ENCODE results near the gene MCU. TPM values are rescaled to one million over a fixed set of nuclear protein-coding genes. Genes with fewer than 3 reads are reported as not detected.

MCU gene
- total and polyA plus RNA-seq, 2 of the 4 experiments (the other 2 are of a cell fraction): 36.2 to 36.7 TPM

DNA sequence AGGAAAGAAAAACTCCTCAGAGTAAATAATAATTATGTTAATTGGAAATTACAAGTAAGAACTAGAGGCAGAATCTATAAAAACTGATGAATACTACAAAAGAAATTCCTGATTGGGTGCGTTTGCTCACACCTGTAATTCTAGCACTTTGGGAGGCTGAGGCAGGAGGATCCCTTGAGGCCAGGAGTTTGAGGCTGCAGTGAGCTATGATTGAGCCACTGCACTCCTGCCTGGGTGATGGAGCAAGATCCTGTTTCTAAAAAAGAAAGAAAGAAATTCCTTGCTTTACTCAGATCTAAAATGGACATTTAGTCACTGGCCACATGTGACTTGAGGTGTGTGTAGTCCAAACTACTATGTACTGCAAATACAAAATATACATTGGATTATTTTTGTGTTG is 42.0 kb downstream of the MCU start:
- in situ Hi-C loops (cut with MboI; ENCODE audit: low sequenced_read_pairs) (no loop called here), dilution Hi-C loops (cut with HindIII; ENCODE audit: low sequenced_read_pairs, unreplicated experiment) (no loop called here), intact Hi-C loops (cut with micrococcal nuclease) (no loop called here)
- H3K4me3 ChIP-seq (ENCODE audit: insufficient read depth, low read depth, low read length): no peak overlapping the region
- H3K18ac ChIP-seq (ENCODE audit: low read depth, low read length): no peak overlapping the region
- no peak overlapping the region for H2BK120ac ChIP-seq (ENCODE audit: low read depth, low read length)
- H3K4ac ChIP-seq (ENCODE audit: low read depth, low read length): no peak overlapping the region
- peaks cover 2% of the 10 kb centered on the region; the same call in 1 of the 2 replicates for H3K9me1 ChIP-seq (ENCODE audit: insufficient read depth, low read length)
- no peak overlapping the region for H2AFZ ChIP-seq (replicated peaks; ENCODE audit: low read length, poor library complexity)
- no peak for DNase-seq
- no peak overlapping the region for H2BK20ac ChIP-seq (ENCODE audit: low read depth, low read length)
- no peak overlapping the region for H2BK5ac ChIP-seq (ENCODE audit: low read depth, low read length, poor library complexity, severe bottlenecking)
- BruUV-seq (replicated peaks): no TSS peak
- H3K27me3 ChIP-seq (ENCODE audit: control insufficient read depth, insufficient read depth, low read length): no peaks in the 10 kb centered on the region
- no peak overlapping the region for H3K4me2 ChIP-seq (ENCODE audit: low read depth, low read length)
- 0 out of 2 replicates have a peak, but pooled peaks cover 3% of the 10 kb centered on the region for H4K20me1 ChIP-seq (ENCODE audit: insufficient read depth, low read length)
- H3K56ac ChIP-seq (ENCODE audit: extremely low read depth, insufficient read depth, low read length): no peak overlapping the region
- H2AK9ac ChIP-seq (replicated peaks; ENCODE audit: low read depth, low read length, poor library complexity): no peak overlapping the region
- no peaks in the 10 kb centered on the region for H3K9me3 ChIP-seq (ENCODE audit: control insufficient read depth, insufficient read depth, low read length)
- peaks cover 13% of the 10 kb centered on the region for H3K4me1 ChIP-seq (ENCODE audit: control insufficient read depth, insufficient read depth, low read length)
- H3K36me3 ChIP-seq (ENCODE audit: control insufficient read depth, insufficient read depth, low read length): no peaks in the 10 kb centered on the region
- no peak overlapping the region for H3K27ac ChIP-seq (ENCODE audit: insufficient read depth, low read length)
- no peak overlapping the region for H4K8ac ChIP-seq (ENCODE audit: low read depth in 2 of 2, low read length in 2 of 2)
- H2BK15ac ChIP-seq (ENCODE audit: low read depth, low read length): no peak overlapping the region
- TF ChIP-seq BHLHE40 (IDR thresholded peaks at IDR 0.05; ENCODE audit: low read depth, low read length) (no peak), NFE2L2 (IDR thresholded peaks at IDR 0.05; ENCODE audit: low read depth, low read length) (no peak), MAZ (IDR thresholded peaks at IDR 0.05; ENCODE audit: borderline replicate concordance, low read depth, low read length) (no peak), RFX5 (IDR thresholded peaks at IDR 0.05; ENCODE audit: low read depth, low read length) (no peak), SMC3 (IDR thresholded peaks at IDR 0.05; ENCODE audit: low read depth, low read length) (no peak), CEBPB (IDR thresholded peaks at IDR 0.05; ENCODE audit: low read depth, low read length) (no peak), MXI1 (IDR thresholded peaks at IDR 0.05; ENCODE audit: borderline replicate concordance, low read depth, low read length) (no peak), RCOR1 (IDR thresholded peaks at IDR 0.05; ENCODE audit: insufficient replicate concordance, low read length) (no peak), MAFK (IDR thresholded peaks at IDR 0.05; ENCODE audit: low read depth, low read length) (no peak), POLR2A (IDR thresholded peaks at IDR 0.05; ENCODE audit: low read depth, low read length) (no peak), RAD21 (IDR thresholded peaks at IDR 0.05; ENCODE audit: low read length) (no peak), CHD1 (IDR thresholded peaks at IDR 0.05; ENCODE audit: low read depth, low read length) (no peak), FOS (IDR thresholded peaks at IDR 0.05; ENCODE audit: low read depth, low read length) (no peak)
- TF ChIP-seq, protein P1, sequence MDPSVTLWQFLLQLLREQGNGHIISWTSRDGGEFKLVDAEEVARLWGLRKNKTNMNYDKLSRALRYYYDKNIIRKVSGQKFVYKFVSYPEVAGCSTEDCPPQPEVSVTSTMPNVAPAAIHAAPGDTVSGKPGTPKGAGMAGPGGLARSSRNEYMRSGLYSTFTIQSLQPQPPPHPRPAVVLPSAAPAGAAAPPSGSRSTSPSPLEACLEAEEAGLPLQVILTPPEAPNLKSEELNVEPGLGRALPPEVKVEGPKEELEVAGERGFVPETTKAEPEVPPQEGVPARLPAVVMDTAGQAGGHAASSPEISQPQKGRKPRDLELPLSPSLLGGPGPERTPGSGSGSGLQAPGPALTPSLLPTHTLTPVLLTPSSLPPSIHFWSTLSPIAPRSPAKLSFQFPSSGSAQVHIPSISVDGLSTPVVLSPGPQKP (IDR thresholded peaks at IDR 0.05; ENCODE audit: borderline replicate concordance, low read depth, low read length): no peak
- TF ChIP-seq, protein P2, sequence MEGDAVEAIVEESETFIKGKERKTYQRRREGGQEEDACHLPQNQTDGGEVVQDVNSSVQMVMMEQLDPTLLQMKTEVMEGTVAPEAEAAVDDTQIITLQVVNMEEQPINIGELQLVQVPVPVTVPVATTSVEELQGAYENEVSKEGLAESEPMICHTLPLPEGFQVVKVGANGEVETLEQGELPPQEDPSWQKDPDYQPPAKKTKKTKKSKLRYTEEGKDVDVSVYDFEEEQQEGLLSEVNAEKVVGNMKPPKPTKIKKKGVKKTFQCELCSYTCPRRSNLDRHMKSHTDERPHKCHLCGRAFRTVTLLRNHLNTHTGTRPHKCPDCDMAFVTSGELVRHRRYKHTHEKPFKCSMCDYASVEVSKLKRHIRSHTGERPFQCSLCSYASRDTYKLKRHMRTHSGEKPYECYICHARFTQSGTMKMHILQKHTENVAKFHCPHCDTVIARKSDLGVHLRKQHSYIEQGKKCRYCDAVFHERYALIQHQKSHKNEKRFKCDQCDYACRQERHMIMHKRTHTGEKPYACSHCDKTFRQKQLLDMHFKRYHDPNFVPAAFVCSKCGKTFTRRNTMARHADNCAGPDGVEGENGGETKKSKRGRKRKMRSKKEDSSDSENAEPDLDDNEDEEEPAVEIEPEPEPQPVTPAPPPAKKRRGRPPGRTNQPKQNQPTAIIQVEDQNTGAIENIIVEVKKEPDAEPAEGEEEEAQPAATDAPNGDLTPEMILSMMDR (conservative IDR thresholded peaks at IDR 0.05; ENCODE audit: low read depth, low read length): no peak
- TF ChIP-seq, protein P3, sequence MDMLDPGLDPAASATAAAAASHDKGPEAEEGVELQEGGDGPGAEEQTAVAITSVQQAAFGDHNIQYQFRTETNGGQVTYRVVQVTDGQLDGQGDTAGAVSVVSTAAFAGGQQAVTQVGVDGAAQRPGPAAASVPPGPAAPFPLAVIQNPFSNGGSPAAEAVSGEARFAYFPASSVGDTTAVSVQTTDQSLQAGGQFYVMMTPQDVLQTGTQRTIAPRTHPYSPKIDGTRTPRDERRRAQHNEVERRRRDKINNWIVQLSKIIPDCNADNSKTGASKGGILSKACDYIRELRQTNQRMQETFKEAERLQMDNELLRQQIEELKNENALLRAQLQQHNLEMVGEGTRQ (IDR thresholded peaks at IDR 0.05; ENCODE audit: low read depth, low read length): no peak
- H3K9ac ChIP-seq (ENCODE audit: low read depth, low read length): no peak overlapping the region
- WGBS, 2 experiments (ENCODE audit: extremely low coverage in 2 of 2, insufficient read length in 1 of 2): no CpG with 5 or more reads among the region's 1 CpG
- no peak overlapping the region for H4K5ac ChIP-seq (ENCODE audit: low read depth, low read length)
- no peak overlapping the region for H2AK5ac ChIP-seq (ENCODE audit: low read depth, low read length)
- ChIA-PET CTCF (no interaction called here), POLR2A (ENCODE audit: unreplicated experiment) (no interaction called here)
- H4K91ac ChIP-seq (ENCODE audit: insufficient read depth, low read depth, low read length): no peak overlapping the region
- H3K79me1 ChIP-seq (ENCODE audit: low read depth in 1 of 2, low read length in 2 of 2): peaks cover 21 to 69% of the 10 kb centered on the region in 2 experiments
- H3K23ac ChIP-seq (ENCODE audit: low read depth, low read length): no peak overlapping the region
- no peak for ATAC-seq (ENCODE audit: low read depth)
- H3K14ac ChIP-seq (replicated peaks; ENCODE audit: low read depth, low read length): no peak overlapping the region

Data from IMR-90 (cell line).